CD8-positive, alpha-beta memory T cell (primary cell): Measurements from ENCODE around the gene ACYP2. TPM values are rescaled to one million over a fixed set of nuclear protein-coding genes. Genes with fewer than 3 reads are reported as not detected.
"Not testable (repeated sequence)": the region's sequence is repeated elsewhere in the genome, so short reads cannot be mapped to it uniquely, and the experiment has no call there.

Source experiments
- CTCF ChIA-PET: fragments of 350-600 bp; sonication (Branson Sonifier 250); formaldehyde crosslinking; loops from one replicate; lab custom pipeline; 2021; ENCODE audit warnings: antibody characterized with exemption; lab: Charles Lee
- POLR2A ChIA-PET: fragments of 350-600 bp; sonication (Branson Sonifier 250); formaldehyde crosslinking; loops from one replicate; lab custom pipeline; 2021; ENCODE audit warnings: antibody characterized with exemption; lab: Charles Lee
- DNase-seq, 5 donors: peaks; one replicate each; pipeline versions ENCODE4 v3.0.0 to v3.0.0-alpha.2; 2020 to 2022; ENCODE audit warnings: mixed read lengths in 1 of 5
- H3K27ac ChIP-seq: one replicate; pipeline ENCODE4 v1.7.0; 2013; ENCODE audit warnings: low read depth, mild to moderate bottlenecking, low read length, moderate library complexity
- H3K27me3 ChIP-seq: 2 replicates; pipeline ENCODE4 v1.7.0; 2013; ENCODE audit warnings: low read length, mild to moderate bottlenecking; ENCODE audit not compliant: insufficient read depth, poor library complexity, severe bottlenecking
- H3K36me3 ChIP-seq: 2 replicates; pipeline ENCODE4 v1.7.0; 2013; ENCODE audit warnings: mild to moderate bottlenecking, low read length, moderate library complexity; ENCODE audit not compliant: insufficient read depth
- H3K4me1 ChIP-seq: 2 replicates; pipeline ENCODE4 v1.7.0; 2013; ENCODE audit warnings: mild to moderate bottlenecking, low read length, moderate library complexity; ENCODE audit not compliant: insufficient read depth
- H3K4me3 ChIP-seq: 2 replicates; pipeline ENCODE4 v1.7.0; 2013; ENCODE audit warnings: mild to moderate bottlenecking, low read length
- H3K9me3 ChIP-seq: 2 replicates; pipeline ENCODE4 v1.7.0; 2013; ENCODE audit warnings: mild to moderate bottlenecking, low read length
- H3K27ac Mint-ChIP-seq, 8 donors: one replicate each; pipeline ENCODE4 v1.8.0; 2020 to 2021; ENCODE audit warnings: mixed read lengths in 8 of 8, mild to moderate bottlenecking in 6 of 8, inconsistent platforms in 3 of 8, moderate library complexity in 3 of 8
- H3K27me3 Mint-ChIP-seq, 2 donors: one replicate each; pipeline ENCODE4 v1.8.0; 2020 to 2021; ENCODE audit warnings: mixed read lengths in 2 of 2, mild to moderate bottlenecking in 1 of 2, moderate library complexity in 1 of 2
- H3K36me3 Mint-ChIP-seq, 3 donors: one replicate each; pipeline ENCODE4 v1.8.0; 2020 to 2021; ENCODE audit warnings: mixed read lengths in 3 of 3, inconsistent platforms in 1 of 3, mild to moderate bottlenecking in 1 of 3
- H3K4me1 Mint-ChIP-seq, 3 donors: one replicate each; pipeline ENCODE4 v1.8.0; 2020 to 2021; ENCODE audit warnings: mixed read lengths in 3 of 3, inconsistent platforms in 1 of 3, mild to moderate bottlenecking in 1 of 3
- H3K4me3 Mint-ChIP-seq, 7 donors: one replicate each; pipeline ENCODE4 v1.8.0; 2020 to 2021; ENCODE audit warnings: mixed read lengths in 7 of 7, mild to moderate bottlenecking in 6 of 7, moderate library complexity in 4 of 7, inconsistent platforms in 2 of 7
- H3K9me3 Mint-ChIP-seq, 5 donors: one replicate each; pipeline ENCODE4 v1.8.0; 2020 to 2022; ENCODE audit warnings: mixed read lengths in 5 of 5, mild to moderate bottlenecking in 3 of 5, moderate library complexity in 2 of 5, inconsistent platforms in 1 of 5
- polyA plus RNA-seq: library from polyadenylated mRNA; unstranded; fragments of 300-500 nt; fragmentation: Illumina TruSeq; gene quantifications from one replicate; pipeline ENCODE4 v1.2.3, GENCODE V29; 2021
- total RNA-seq, 2 experiments: library from RNA; stranded (reverse); gene quantifications; one replicate each; pipeline ENCODE4 v1.2.3, GENCODE V29; 2021

ACYP2 gene
- total and polyA plus RNA-seq, 3 experiments from 2014 or later = 8.8 to 12.6 (median 10.3) TPM

DNA sequence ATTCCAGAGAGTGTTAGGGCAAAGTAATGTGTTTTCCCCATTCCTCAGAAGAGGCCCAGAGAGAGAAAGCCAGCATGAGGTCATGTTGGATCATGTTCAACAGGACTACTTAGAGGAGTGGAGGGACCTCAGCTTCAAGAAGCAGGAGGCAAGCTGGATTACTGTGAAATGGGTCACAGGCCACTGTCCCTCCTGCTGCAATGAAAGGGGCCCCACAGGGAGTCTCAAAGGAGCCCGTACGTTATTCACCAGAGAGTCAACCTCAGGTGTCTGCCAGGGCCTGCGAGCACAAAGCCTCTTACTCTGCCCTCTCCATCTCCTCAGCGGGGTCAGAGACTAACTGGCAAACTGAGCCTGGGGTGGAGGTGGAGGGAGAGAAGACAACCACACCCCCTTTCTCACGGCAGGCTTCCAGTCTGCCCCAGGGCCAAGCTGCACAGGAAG lies 27.2 kb upstream of the ACYP2 start:
- H3K27me3 ChIP-seq = no peaks in the 10 kb centered on the region
- no peak for DNase-seq
- H3K4me1 Mint-ChIP-seq = peaks cover 14 to 16% (median 15%) of the 10 kb centered on the region in 3 donors
- H3K9me3 Mint-ChIP-seq = no peaks in the 10 kb centered on the region
- ChIA-PET CTCF (no interaction called here), POLR2A (no interaction called here)
- H3K4me1 ChIP-seq = peaks cover 12% of the 10 kb centered on the region
- no peaks in the 10 kb centered on the region for H3K36me3 ChIP-seq
- H3K4me3 Mint-ChIP-seq = no peak overlapping the region
- H3K9me3 ChIP-seq = no peaks in the 10 kb centered on the region
- peaks cover 0 to 2% (median 0%) of the 10 kb centered on the region in 3 donors for H3K36me3 Mint-ChIP-seq
- no peak overlapping the region for H3K27ac ChIP-seq
- no peaks in the 10 kb centered on the region for H3K27me3 Mint-ChIP-seq
- no peak overlapping the region for H3K27ac Mint-ChIP-seq
- H3K4me3 ChIP-seq = no peak overlapping the region

GRCh38 chr2:54088719-54089118 lies 26.7 kb upstream of the ACYP2 start:
- CTCF ChIA-PET = no interaction called here
- Histone ChIP-seq H3K27ac (no peak overlapping the region), H3K4me3 (no peak overlapping the region), H3K9me3 (no peaks in the 10 kb centered on the region), H3K4me1 (peaks cover 17% of the 10 kb centered on the region), H3K27me3 (no peaks in the 10 kb centered on the region), H3K36me3 (no peaks in the 10 kb centered on the region)
- DNase-seq = no peak
- POLR2A ChIA-PET = no interaction called here
- Mint-ChIP-seq H3K4me1 (peaks cover 18 to 22% (median 20%) of the 10 kb centered on the region in 3 donors), H3K9me3 (no peaks in the 10 kb centered on the region), H3K27me3 (no peaks in the 10 kb centered on the region), H3K27ac (no peak overlapping the region), H3K4me3 (no peak overlapping the region), H3K36me3 (peaks cover 0 to 2% (median 0%) of the 10 kb centered on the region in 3 donors)

- Mint-ChIP-seq H3K4me3 (no peak overlapping the region), H3K9me3 (no peaks in the 10 kb centered on the region), H3K27ac (peak overlapping the region in 2 of 8 donors; percentile 1 to 3), H3K36me3 (peaks cover 0 to 4% (median 0%) of the 10 kb centered on the region in 3 donors), H3K4me1 (peaks cover 22 to 26% (median 24%) of the 10 kb centered on the region in 3 donors), H3K27me3 (no peaks in the 10 kb centered on the region)
- H3K27me3 ChIP-seq = no peaks in the 10 kb centered on the region
- H3K36me3 ChIP-seq = no peaks in the 10 kb centered on the region
- ChIA-PET POLR2A (no interaction called here), CTCF (no interaction called here)
- H3K4me1 ChIP-seq = peaks cover 22% of the 10 kb centered on the region
- no peaks in the 10 kb centered on the region for H3K9me3 ChIP-seq
- DNase-seq = no peak
- H3K4me3 ChIP-seq = no peak overlapping the region
- no peak overlapping the region for H3K27ac ChIP-seq
These were observed 24.8 kb upstream of the ACYP2 start for GRCh38 chr2:54090521-54091117.

DNA sequence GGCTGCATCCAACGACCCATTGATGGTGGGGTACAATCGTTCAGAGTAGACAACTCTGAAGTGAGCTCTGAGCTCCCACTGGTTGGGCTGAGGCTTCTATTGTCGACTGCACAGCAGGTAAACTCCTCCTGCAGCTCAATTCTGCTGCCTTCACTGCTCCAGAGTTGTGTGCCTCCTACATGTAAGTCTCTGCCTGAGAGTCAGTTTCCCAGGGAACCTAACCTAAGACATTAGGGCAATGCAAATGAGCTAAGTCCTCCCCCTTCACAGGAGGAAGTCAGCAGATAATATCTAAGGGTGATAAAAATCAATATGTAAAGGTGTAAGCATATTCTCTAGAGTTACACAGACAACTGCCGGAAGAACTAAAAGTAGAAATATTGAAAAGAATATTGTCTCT lies 22.5 kb upstream of the ACYP2 start:
- Histone ChIP-seq H3K9me3 (no peaks in the 10 kb centered on the region), H3K4me3 (no peak overlapping the region), H3K27ac (no peak overlapping the region), H3K4me1 (peaks cover 22% of the 10 kb centered on the region), H3K36me3 (no peaks in the 10 kb centered on the region), H3K27me3 (no peaks in the 10 kb centered on the region)
- H3K27ac Mint-ChIP-seq = peak overlapping the region; percentile 21 to 92 (median 71)
- CTCF ChIA-PET = interaction anchor here (1.3 to 1.5 kb wide), 2 partner anchors 9 to 11 kb away, joined by 3 to 4 read pairs; no protein-coding TSS in a partner anchor
- H3K4me1 Mint-ChIP-seq = peaks cover 24 to 26% (median 25%) of the 10 kb centered on the region in 3 donors
- no peaks in the 10 kb centered on the region for H3K9me3 Mint-ChIP-seq
- peak overlapping the region in 6 of 7 donors; percentile 7 to 81 (median 38) for H3K4me3 Mint-ChIP-seq
- DNase-seq = no peak
- no peaks in the 10 kb centered on the region for H3K27me3 Mint-ChIP-seq
- POLR2A ChIA-PET = no interaction called here
- peaks cover 0 to 1% (median 0%) of the 10 kb centered on the region in 3 donors for H3K36me3 Mint-ChIP-seq

- H3K36me3 Mint-ChIP-seq, H3K4me3 Mint-ChIP-seq, H3K9me3 Mint-ChIP-seq, POLR2A ChIA-PET, H3K27ac ChIP-seq, H3K36me3 ChIP-seq, H3K4me3 ChIP-seq, DNase-seq, H3K27ac Mint-ChIP-seq, CTCF ChIA-PET, H3K9me3 ChIP-seq, H3K27me3 Mint-ChIP-seq, H3K27me3 ChIP-seq: not testable (repeated sequence)
- peaks cover 22% of the 10 kb centered on the region for H3K4me1 ChIP-seq
- H3K4me1 Mint-ChIP-seq = peaks cover 24 to 32% (median 25%) of the 10 kb centered on the region in 3 donors
These were observed 20.0 kb upstream of the ACYP2 start for GRCh38 chr2:54095406-54095805.

- H3K4me3 ChIP-seq, H3K27ac Mint-ChIP-seq, H3K36me3 ChIP-seq, H3K27me3 Mint-ChIP-seq, H3K27me3 ChIP-seq, H3K4me3 Mint-ChIP-seq, POLR2A ChIA-PET, H3K9me3 ChIP-seq, CTCF ChIA-PET, H3K27ac ChIP-seq, H3K36me3 Mint-ChIP-seq, DNase-seq, H3K9me3 Mint-ChIP-seq: not testable (repeated sequence)
- peaks cover 24 to 32% (median 25%) of the 10 kb centered on the region in 3 donors for H3K4me1 Mint-ChIP-seq
- H3K4me1 ChIP-seq = peaks cover 22% of the 10 kb centered on the region
These were observed 19.3 kb upstream of the ACYP2 start for GRCh38 chr2:54096141-54096540.

DNA sequence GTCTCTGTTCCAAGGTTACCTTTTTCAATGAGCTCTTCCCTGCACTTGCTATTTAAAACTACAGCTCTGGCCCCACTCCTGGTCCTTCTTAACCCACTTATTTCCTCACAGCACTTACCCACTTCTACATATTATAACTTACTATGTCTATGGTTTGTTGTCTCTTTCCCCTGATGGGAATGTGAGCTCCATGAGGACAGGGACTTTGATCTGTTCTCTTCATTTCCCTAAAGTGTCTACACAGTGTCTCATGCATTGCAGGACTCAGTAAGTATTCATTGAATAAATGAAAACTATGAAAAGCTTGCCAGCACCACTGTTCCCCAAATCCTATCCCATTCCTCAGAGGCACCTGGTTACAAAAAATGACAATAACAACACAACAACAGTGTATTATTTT lies 18.3 kb upstream of the ACYP2 start:
- H3K36me3 Mint-ChIP-seq = peaks cover 0 to 4% (median 0%) of the 10 kb centered on the region in 3 donors
- Histone ChIP-seq H3K36me3 (no peaks in the 10 kb centered on the region), H3K9me3 (no peaks in the 10 kb centered on the region), H3K27me3 (no peaks in the 10 kb centered on the region), H3K4me1 (peaks cover 21% of the 10 kb centered on the region), H3K4me3 (no peak overlapping the region), H3K27ac (no peak overlapping the region)
- no peaks in the 10 kb centered on the region for H3K9me3 Mint-ChIP-seq
- ChIA-PET CTCF (interaction anchor here (1.7 kb wide), 1 partner anchor 10 kb away, joined by 5 read pairs; no protein-coding TSS in a partner anchor), POLR2A (no interaction called here)
- H3K27me3 Mint-ChIP-seq = no peaks in the 10 kb centered on the region
- no peak for DNase-seq
- H3K4me3 Mint-ChIP-seq = no peak overlapping the region
- H3K4me1 Mint-ChIP-seq = peaks cover 20 to 27% (median 21%) of the 10 kb centered on the region in 3 donors
- H3K27ac Mint-ChIP-seq = peak overlapping the region in 2 of 8 donors; percentile 20 to 90

- H3K4me3 ChIP-seq = no peak overlapping the region
- CTCF ChIA-PET = no interaction called here
- no peaks in the 10 kb centered on the region for H3K27me3 Mint-ChIP-seq
- POLR2A ChIA-PET = no interaction called here
- H3K4me1 Mint-ChIP-seq = peaks cover 7 to 14% (median 9%) of the 10 kb centered on the region in 3 donors
- H3K9me3 ChIP-seq = no peaks in the 10 kb centered on the region
- H3K27me3 ChIP-seq = no peaks in the 10 kb centered on the region
- H3K4me3 Mint-ChIP-seq = no peak overlapping the region
- peaks cover 0 to 2% (median 0%) of the 10 kb centered on the region in 3 donors for H3K36me3 Mint-ChIP-seq
- no peak for DNase-seq
- H3K27ac ChIP-seq = no peak overlapping the region
- no peak overlapping the region for H3K27ac Mint-ChIP-seq
- peaks cover 4% of the 10 kb centered on the region for H3K4me1 ChIP-seq
- H3K36me3 ChIP-seq = no peaks in the 10 kb centered on the region
- no peaks in the 10 kb centered on the region for H3K9me3 Mint-ChIP-seq
These were observed 16.0 kb upstream of the ACYP2 start for GRCh38 chr2:54099370-54099769.
